Osteoblast (primary cell): ENCODE results near the gene MEF2B. TPM values are rescaled to one million over a fixed set of nuclear protein-coding genes. Genes with fewer than 3 reads are reported as not detected.
A peak's percentile ranks its signal among the peaks of the same experiment; 100 is the strongest.

ENCODE experiments used
- DNase-seq: peaks from one replicate; pipeline ENCODE4 v3.0.0; 2011; ENCODE audit warnings: low spot score, mixed read lengths; ENCODE audit not compliant: insufficient read length; ENCODE audit errors: missing footprints
- H2AFZ ChIP-seq: 2 replicates; pipeline ENCODE4 v1.6.0; 2011; ENCODE audit warnings: mild to moderate bottlenecking, low read length
- H3K27ac ChIP-seq: 2 replicates; pipeline ENCODE4 v1.5.1; 2011; ENCODE audit warnings: mild to moderate bottlenecking, low read depth, low read length, moderate library complexity
- H3K27me3 ChIP-seq: 2 replicates; pipeline ENCODE4 v1.6.0; 2012; ENCODE audit warnings: mild to moderate bottlenecking, control low read depth, inconsistent platforms, low read length, moderate library complexity; ENCODE audit not compliant: insufficient read depth
- H3K36me3 ChIP-seq: 2 replicates; pipeline ENCODE4 v1.5.1; 2011; ENCODE audit warnings: mild to moderate bottlenecking, low read length, control low read depth, moderate library complexity; ENCODE audit not compliant: insufficient read depth
- H3K4me1 ChIP-seq: 2 replicates; pipeline ENCODE4 v1.5.1; 2011; ENCODE audit warnings: mild to moderate bottlenecking, low read length, control low read depth, moderate library complexity; ENCODE audit not compliant: insufficient read depth
- H3K4me2 ChIP-seq: 2 replicates; pipeline ENCODE4 v1.6.0; 2011; ENCODE audit warnings: mild to moderate bottlenecking, low read length; ENCODE audit not compliant: insufficient read depth
- H3K4me3 ChIP-seq: fragments of 200-600 bp; sonication (generic); 3 replicates; pipeline ENCODE4 v1.5.1; 2012; ENCODE audit warnings: mild to moderate bottlenecking, low read length, inconsistent platforms; ENCODE audit not compliant: insufficient read depth
- H3K79me2 ChIP-seq: 2 replicates; pipeline ENCODE4 v1.6.0; 2012; ENCODE audit warnings: mild to moderate bottlenecking, low read length, control low read depth, inconsistent platforms; ENCODE audit not compliant: insufficient read depth
- H3K9me3 ChIP-seq: 2 replicates; pipeline ENCODE4 v1.5.1; 2011; ENCODE audit warnings: low read depth, low read length, control low read depth
- H4K20me1 ChIP-seq: 2 replicates; pipeline ENCODE4 v1.6.0; 2012; ENCODE audit warnings: mild to moderate bottlenecking, low read length, control low read depth; ENCODE audit not compliant: insufficient read depth
- CTCF ChIP-seq: IDR thresholded peaks from 2 replicates; pipeline ENCODE4 v1.5.1; 2011; ENCODE audit warnings: mild to moderate bottlenecking, low read depth, low read length, moderate library complexity; ENCODE audit errors: extremely low read depth
- total RNA-seq: library from RNA; depleted of rRNA; stranded (reverse); fragments of >200 nt; gene quantifications from 2 replicates; pipeline ENCODE4 v1.2.3, GENCODE V29; 2012

Gene MEF2B
- total RNA-seq, 1 donor, result 0.36 TPM

- Histone ChIP-seq H3K36me3 (no peaks in the 10 kb centered on the region), H3K4me3 (peak overlapping the region; percentile 30), H3K27me3 (no peaks in the 10 kb centered on the region), H3K9me3 (no peaks in the 10 kb centered on the region), H3K79me2 (no peaks in the 10 kb centered on the region), H3K4me1 (peaks cover 11% of the 10 kb centered on the region), H4K20me1 (peaks cover 3% of the 10 kb centered on the region), H3K4me2 (no peak overlapping the region), H2AFZ (no peak overlapping the region), H3K27ac (no peak overlapping the region)
- peak; percentile 41 for DNase-seq
- no peak for TF ChIP-seq CTCF
Observed at GRCh38 chr19:19169236-19170052, 619 bp downstream of the MEF2B start.

GRCh38 chr19:19167612-19168011, 2.5 kb downstream of the MEF2B start:
- H3K27ac ChIP-seq, result no peak overlapping the region
- H3K4me1 ChIP-seq, result peaks cover 10% of the 10 kb centered on the region
- H2AFZ ChIP-seq, result no peak overlapping the region
- no peaks in the 10 kb centered on the region for H3K36me3 ChIP-seq
- H3K9me3 ChIP-seq, result no peaks in the 10 kb centered on the region
- no peak overlapping the region for H3K4me2 ChIP-seq
- DNase-seq, result peak; percentile 3
- no peak for TF ChIP-seq CTCF
- no peaks in the 10 kb centered on the region for H3K79me2 ChIP-seq
- peaks cover 3% of the 10 kb centered on the region for H4K20me1 ChIP-seq
- H3K4me3 ChIP-seq, result no peak overlapping the region
- H3K27me3 ChIP-seq, result no peaks in the 10 kb centered on the region

- Histone ChIP-seq H3K27ac (no peak overlapping the region), H3K4me1 (no peaks in the 10 kb centered on the region), H4K20me1 (no peaks in the 10 kb centered on the region), H2AFZ (no peak overlapping the region), H3K4me2 (no peak overlapping the region), H3K36me3 (no peaks in the 10 kb centered on the region), H3K79me2 (no peaks in the 10 kb centered on the region), H3K4me3 (no peak overlapping the region), H3K27me3 (no peaks in the 10 kb centered on the region), H3K9me3 (no peaks in the 10 kb centered on the region)
- DNase-seq, result peak; percentile 25
- no peak for TF ChIP-seq CTCF
Observed at GRCh38 chr19:19165396-19165795, 4.7 kb downstream of the MEF2B start.

GRCh38 chr19:19162495-19162894, 7.6 kb downstream of the MEF2B start:
- H3K9me3 ChIP-seq, result no peaks in the 10 kb centered on the region
- no peaks in the 10 kb centered on the region for H3K4me1 ChIP-seq
- no peak overlapping the region for H3K27ac ChIP-seq
- DNase-seq, result peak; percentile 62
- H3K27me3 ChIP-seq, result no peaks in the 10 kb centered on the region
- no peak for TF ChIP-seq CTCF
- H3K79me2 ChIP-seq, result no peaks in the 10 kb centered on the region
- no peak overlapping the region for H2AFZ ChIP-seq
- no peak overlapping the region for H3K4me2 ChIP-seq
- H4K20me1 ChIP-seq, result no peaks in the 10 kb centered on the region
- H3K4me3 ChIP-seq, result no peak overlapping the region
- H3K36me3 ChIP-seq, result no peaks in the 10 kb centered on the region
